Measurements from ENCODE around the gene SCAPER. TPM values are rescaled to one million over a fixed set of nuclear protein-coding genes. Genes with fewer than 3 reads are reported as not detected.

The SCAPER gene
- total and polyA plus RNA-seq, 2 of the 4 experiments (the other 2 are of a cell fraction) = 2.9 to 9.7 TPM

DNA sequence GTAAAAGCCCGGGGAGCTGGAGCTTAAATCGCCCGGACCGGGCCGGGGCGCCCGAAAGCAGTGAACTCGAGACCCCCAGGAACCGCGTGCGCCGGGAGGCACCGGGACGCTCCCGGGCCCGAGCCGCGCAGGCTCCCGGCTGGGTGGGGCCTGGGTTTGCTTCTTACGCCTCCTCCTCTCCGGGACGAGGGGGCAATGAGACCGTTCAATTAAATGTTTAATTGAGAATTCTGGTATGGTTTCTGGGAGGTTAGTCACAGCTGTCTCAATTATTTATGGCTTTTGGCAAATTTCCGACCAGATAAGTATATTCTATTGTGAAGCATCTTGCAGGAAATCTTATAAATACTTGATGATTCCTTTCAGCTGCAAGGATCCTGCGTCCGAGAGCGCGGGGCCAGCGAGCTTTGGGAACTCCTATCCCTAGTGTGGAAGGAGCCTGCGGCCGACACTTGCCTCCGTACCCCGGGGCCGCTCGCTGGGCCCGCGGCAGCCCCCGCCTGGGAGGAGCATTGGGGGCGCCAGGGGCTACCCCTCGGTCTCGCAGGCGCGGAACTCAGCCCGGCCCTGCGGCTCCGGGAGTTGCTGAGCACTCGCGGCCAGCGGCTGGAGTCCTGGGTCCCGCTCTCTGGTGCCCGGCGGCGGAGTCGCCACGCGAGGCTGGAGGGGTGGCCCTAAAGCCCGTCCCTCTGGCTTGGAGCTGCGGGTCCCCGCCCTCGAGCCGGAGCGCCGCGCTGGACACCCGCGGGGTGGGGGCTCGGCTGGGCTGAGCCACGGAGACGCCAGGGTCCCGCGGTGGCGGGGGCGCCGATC is 558.3 kb downstream of the SCAPER start:
- DNase-seq = peak; percentile 51
- peaks cover 4% of the 10 kb centered on the region for H3K4me1 ChIP-seq (ENCODE audit: control insufficient read depth, insufficient read depth, low read length)
- intact Hi-C loops (cut with micrococcal nuclease) = loop anchor here (5.0 to 10.0 kb wide), 2 partner anchors 228 to 520 kb away; no protein-coding TSS in a partner anchor
- H3K9ac ChIP-seq (ENCODE audit: low read depth, low read length) = no peak overlapping the region; the same call in 1 of the 2 replicates
- H3K9me1 ChIP-seq (ENCODE audit: insufficient read depth, low read length) = no peaks in the 10 kb centered on the region; the same call in 1 of the 2 replicates
- peaks cover 7% of the 10 kb centered on the region for H3K36me3 ChIP-seq (ENCODE audit: control insufficient read depth, insufficient read depth, low read length)
- no peak overlapping the region for H3K27ac ChIP-seq (ENCODE audit: insufficient read depth, low read length)
- TF ChIP-seq SMC3 (IDR thresholded peaks at IDR 0.05; ENCODE audit: low read depth, low read length) (no peak), POLR2A (IDR thresholded peaks at IDR 0.05; ENCODE audit: low read depth, low read length) (no peak), MXI1 (IDR thresholded peaks at IDR 0.05; ENCODE audit: borderline replicate concordance, low read depth, low read length) (no peak), CHD1 (IDR thresholded peaks at IDR 0.05; ENCODE audit: low read depth, low read length) (no peak)
- TF ChIP-seq, protein P1, sequence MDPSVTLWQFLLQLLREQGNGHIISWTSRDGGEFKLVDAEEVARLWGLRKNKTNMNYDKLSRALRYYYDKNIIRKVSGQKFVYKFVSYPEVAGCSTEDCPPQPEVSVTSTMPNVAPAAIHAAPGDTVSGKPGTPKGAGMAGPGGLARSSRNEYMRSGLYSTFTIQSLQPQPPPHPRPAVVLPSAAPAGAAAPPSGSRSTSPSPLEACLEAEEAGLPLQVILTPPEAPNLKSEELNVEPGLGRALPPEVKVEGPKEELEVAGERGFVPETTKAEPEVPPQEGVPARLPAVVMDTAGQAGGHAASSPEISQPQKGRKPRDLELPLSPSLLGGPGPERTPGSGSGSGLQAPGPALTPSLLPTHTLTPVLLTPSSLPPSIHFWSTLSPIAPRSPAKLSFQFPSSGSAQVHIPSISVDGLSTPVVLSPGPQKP (IDR thresholded peaks at IDR 0.05; ENCODE audit: borderline replicate concordance, low read depth, low read length) = no peak
- TF ChIP-seq, protein P2, sequence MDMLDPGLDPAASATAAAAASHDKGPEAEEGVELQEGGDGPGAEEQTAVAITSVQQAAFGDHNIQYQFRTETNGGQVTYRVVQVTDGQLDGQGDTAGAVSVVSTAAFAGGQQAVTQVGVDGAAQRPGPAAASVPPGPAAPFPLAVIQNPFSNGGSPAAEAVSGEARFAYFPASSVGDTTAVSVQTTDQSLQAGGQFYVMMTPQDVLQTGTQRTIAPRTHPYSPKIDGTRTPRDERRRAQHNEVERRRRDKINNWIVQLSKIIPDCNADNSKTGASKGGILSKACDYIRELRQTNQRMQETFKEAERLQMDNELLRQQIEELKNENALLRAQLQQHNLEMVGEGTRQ (IDR thresholded peaks at IDR 0.05; ENCODE audit: low read depth, low read length) = no peak
- BruUV-seq (replicated peaks) = no TSS peak
- no peak overlapping the region for H3K4ac ChIP-seq (ENCODE audit: low read depth, low read length)
- H2BK5ac ChIP-seq (ENCODE audit: low read depth, low read length, poor library complexity, severe bottlenecking) = no peak overlapping the region
- no peaks in the 10 kb centered on the region for H3K79me1 ChIP-seq (ENCODE audit: low read depth in 1 of 2, low read length in 2 of 2)
- 2% methylated on average over 25 of the region's 74 CpGs; no CpG with 5 or more reads in 1 of the 2 experiments for WGBS, 2 experiments (ENCODE audit: extremely low coverage in 2 of 2, insufficient read length in 1 of 2)
- no peak overlapping the region for H2BK120ac ChIP-seq (ENCODE audit: low read depth, low read length)
- no peak overlapping the region for H4K8ac ChIP-seq (ENCODE audit: low read depth in 2 of 2, low read length in 2 of 2)
- dilution Hi-C loops (cut with HindIII; ENCODE audit: low sequenced_read_pairs, unreplicated experiment) = no loop called here
- no peak overlapping the region for H3K23ac ChIP-seq (ENCODE audit: low read depth, low read length)
- peak; percentile 74 for ATAC-seq (ENCODE audit: low read depth)
- peaks cover 6% of the 10 kb centered on the region; the same call in 1 of the 2 replicates for H4K20me1 ChIP-seq (ENCODE audit: insufficient read depth, low read length)
- ChIA-PET POLR2A (ENCODE audit: unreplicated experiment) (no interaction called here), CTCF (no interaction called here)
- H3K4me2 ChIP-seq (ENCODE audit: low read depth, low read length) = peak overlapping the region; percentile 63
- no peak overlapping the region for H3K18ac ChIP-seq (ENCODE audit: low read depth, low read length)
- peaks cover 13% of the 10 kb centered on the region for H3K27me3 ChIP-seq (ENCODE audit: control insufficient read depth, insufficient read depth, low read length)
- no peak overlapping the region for H3K14ac ChIP-seq (replicated peaks; ENCODE audit: low read depth, low read length)
- H2BK15ac ChIP-seq (ENCODE audit: low read depth, low read length) = no peak overlapping the region
- no peak overlapping the region for H2AK9ac ChIP-seq (replicated peaks; ENCODE audit: low read depth, low read length, poor library complexity)
- H4K5ac ChIP-seq (ENCODE audit: low read depth, low read length) = no peak overlapping the region
- peaks cover 3% of the 10 kb centered on the region; the same call in 1 of the 2 replicates for H3K9me3 ChIP-seq (ENCODE audit: control insufficient read depth, insufficient read depth, low read length)
- peak overlapping the region; percentile 83 for H2AFZ ChIP-seq (replicated peaks; ENCODE audit: low read length, poor library complexity)
- H2BK20ac ChIP-seq (ENCODE audit: low read depth, low read length) = no peak overlapping the region
- no peak overlapping the region for H2AK5ac ChIP-seq (ENCODE audit: low read depth, low read length)
- peak overlapping the region; percentile 32 for H3K4me3 ChIP-seq (ENCODE audit: insufficient read depth, low read depth, low read length)
- H3K56ac ChIP-seq (ENCODE audit: extremely low read depth, insufficient read depth, low read length) = no peak overlapping the region
- H4K91ac ChIP-seq (ENCODE audit: insufficient read depth, low read depth, low read length) = no peak overlapping the region
- in situ Hi-C loops (cut with MboI; ENCODE audit: low sequenced_read_pairs) = no loop called here
